Measurements from ENCODE around the gene TMEM119.
"Not testable (repeated sequence)": the region's sequence is repeated elsewhere in the genome, so short reads cannot be mapped to it uniquely, and the experiment has no call there.

The TMEM119 gene

DNA sequence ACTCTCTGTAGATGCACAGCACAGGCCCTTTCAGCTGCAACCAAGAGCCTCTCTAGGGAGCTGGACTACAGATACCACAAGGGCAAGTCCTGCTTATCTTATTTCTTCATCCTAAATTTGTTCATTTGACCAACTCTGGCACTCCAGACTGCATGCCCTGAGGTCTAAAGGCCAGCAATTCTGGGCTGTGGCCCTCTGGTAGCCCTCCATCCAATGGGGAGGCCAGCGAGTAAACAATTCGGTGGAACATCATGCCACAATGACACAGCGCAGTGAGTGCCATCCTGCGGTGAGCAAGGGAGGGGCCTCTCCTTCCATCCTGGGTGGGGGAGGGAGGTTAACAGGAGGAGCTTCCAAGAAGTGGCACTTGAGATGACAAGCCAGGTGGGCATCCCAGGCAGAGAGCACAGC is 36.5 kb upstream of the TMEM119 start:
- no peak for DNase-seq

DNA sequence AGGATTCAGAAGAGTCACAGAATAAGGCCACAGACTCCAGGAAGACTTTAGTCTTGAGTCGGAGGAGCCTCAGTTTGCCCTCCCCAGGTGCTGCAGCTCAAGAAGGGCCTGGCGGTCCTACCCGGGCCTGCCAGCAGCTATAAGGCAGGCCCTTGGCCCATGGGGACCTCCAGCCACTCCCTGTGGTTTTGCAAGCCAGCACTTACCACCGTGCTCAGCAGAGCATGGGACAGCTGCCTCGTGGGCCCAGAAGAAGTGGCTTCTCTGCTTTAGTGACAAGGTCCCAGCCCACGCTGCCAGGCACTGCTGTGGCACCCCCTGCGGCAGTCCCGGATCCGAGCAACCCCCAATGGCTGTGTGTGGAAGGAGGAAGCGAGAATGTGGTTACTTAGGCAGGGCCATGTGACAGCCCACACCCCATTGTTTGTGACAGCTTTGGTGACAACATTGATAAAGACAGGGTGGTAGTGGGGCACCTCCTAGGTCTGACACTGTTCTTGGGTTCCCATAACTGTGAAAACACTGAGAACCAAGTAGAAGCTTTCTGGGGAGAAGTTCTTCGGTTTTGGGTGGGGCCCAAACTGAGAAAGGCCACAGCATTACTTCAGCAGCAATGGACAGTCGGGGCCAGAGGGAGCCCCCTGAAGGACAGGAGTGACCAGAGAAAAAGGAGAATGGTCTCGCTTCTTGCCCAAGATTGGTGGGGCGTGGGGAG is 35.8 kb upstream of the TMEM119 start, which contains the start of gene SELPLG:
SELPLG (minus strand) TSS at position 361 of the 715 bp plus-strand sequence. CDS start 9,587 bp downstream, outside the sequence.
- DNase-seq = no peak

DNA sequence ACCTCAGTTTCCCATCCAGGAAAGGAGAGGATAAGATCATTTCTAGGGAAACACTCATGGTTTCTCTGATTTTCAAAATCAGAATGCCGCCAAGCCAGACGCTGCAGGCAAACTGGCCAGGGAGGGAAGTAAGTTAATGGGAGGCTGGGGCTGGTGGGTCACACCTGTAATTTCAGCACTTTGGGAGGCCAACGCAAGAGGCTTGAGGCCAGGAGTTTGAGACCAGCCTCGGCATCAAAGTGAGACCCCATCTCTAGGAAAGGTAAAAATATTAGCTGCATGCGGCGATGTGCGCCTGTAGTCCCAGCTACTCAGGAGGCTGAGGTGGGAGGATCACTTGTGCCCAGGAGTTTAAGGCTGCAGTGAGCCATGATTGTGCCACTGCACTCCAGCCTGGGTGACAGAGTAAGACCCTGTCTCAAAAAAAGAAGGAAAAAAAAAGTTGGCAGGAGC is 35.2 kb upstream of the TMEM119 start:
- DNase-seq = no peak

DNA sequence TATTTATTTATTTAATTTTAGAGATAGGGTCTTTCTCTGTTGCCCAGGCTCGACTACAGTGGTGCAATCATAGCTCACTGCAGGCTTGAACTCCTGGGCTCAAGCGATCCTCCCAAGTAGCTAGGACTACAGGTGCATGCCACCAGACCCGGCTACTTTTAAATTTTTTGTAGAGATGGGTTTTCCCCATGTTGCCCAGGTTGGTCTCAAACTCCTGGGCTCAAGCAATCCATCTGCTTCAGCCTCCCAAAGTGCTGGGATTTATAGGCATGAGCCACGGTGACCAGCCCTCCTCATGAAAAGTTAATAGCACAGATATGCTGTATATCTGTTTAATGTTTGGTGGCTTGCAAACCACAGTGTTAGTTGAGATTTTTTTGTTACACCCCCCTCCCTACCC is 33.4 kb upstream of the TMEM119 start:
- DNase-seq = not testable (repeated sequence)

DNA sequence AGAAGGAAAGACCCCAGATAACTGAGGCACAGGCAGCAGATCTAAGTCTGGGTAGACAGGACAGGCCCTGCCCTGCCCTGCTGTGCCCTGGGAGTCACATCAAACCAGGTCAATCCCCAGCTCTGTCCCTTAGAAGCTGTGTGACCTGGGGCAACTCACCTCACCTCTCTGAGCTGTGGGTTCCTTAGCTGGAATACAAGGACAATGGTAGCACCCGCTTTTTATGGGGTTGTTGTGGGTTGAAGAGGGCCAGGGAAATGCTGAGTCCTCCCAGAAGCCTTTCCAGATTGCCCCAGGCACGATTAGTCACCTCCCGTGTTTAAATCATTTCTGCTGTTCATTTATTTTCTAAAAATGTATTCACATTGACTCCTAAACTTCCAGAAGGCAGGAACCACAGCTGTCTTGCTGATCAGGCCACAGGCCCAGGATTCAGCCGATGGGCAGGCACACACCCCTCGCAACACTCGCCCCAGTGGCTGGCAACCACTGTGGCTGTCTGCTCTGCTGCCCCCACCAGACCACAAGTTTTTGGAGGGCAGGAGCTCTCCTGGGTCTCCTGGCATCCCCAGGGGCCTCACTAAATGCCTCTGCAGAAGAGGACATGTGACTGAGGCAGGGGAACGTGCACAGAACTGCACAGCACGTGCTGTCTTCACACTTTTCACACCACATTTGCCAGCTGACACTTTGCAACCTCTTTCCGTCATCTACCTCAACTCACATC is 32.8 kb upstream of the TMEM119 start:
- peak; percentile 19 for DNase-seq

DNA sequence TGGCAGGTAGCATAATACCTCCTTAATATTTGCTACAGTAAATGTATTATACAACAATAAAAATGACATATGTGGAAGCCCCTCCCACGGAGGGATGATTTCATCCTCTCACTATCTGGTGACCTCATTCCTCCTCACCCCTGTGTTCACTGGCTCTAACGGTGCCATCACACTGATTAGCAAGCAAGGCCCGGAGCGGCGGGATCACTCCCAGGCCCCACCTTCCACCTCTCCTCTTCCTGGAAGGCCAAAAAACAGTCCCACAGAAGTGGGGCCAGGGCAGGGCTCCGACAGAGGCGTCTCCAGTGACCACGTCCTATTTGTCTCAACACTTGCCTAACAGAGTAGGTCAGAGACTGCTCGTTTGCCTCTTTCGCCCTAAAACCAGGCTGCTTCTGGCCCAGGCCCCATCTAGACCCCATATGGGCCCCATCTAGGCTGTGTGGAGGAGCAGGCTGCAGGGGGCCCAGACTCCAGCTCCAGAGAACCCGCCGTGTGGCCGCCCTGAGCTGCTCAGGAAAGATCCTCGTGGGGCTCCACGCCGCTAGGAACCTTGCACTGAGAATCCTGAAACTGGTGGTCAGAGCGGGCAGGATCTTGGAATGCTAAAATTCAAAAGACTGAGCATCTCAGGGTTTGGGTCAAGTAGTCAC is 32.1 kb upstream of the TMEM119 start:
- DNase-seq = peak; percentile 68

DNA sequence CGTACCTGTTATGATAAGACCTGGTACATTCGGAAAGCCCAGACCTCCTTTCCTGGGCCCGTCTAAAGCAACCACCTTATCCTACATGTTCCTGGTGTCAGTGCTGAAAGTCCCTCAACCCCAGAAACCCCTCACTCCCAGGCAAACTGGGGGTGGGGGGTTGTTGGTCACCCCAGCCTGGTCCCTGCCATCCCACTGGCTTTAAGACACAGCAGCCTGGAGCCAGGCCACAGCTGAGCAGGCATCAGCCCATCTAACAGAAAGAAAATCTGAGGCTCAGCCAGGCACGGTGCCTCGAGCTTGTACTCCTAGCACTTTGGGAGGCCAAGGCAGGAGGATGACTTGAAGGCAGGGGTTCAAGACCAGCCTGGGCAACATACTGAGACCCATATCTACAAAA is 31.3 kb upstream of the TMEM119 start:
- DNase-seq = no peak

DNA sequence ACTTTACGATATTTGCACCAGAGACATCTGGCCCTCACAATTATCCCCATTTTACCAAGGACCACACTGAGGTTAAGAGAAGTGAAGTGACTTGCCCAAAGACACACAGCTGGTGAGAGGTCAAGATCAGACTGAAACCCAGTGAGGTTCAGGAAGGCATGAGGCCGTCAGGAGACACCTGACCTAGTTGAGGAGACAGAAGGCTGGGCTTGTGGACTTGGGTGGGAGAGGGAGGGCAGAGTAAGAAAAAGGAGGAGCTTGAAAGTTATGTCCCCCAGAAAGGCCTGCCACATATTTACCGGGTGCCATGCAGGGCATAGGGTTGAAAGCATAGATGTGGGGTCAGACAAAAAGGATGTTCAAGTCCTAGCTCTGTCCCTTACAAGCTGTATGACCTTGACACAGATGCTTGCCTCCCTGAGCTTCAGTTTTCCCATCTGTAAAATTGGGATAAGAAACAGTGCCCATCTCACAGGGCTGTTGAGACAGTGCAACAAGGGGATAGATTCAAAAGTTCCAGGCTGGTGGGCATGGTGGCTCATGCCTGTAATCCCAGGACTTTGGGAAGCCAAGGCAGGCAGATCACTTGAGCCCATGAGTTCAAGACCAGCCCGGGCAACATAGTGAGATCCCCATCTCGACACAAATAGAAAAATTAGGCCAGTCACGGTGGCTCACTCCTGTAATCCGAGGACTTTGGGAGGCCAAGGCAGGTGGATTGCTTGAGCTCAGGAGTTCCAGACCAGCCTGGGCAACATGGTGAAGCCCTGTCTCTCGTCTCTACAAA is 29.4 kb upstream of the TMEM119 start:
- DNase-seq = no peak

DNA sequence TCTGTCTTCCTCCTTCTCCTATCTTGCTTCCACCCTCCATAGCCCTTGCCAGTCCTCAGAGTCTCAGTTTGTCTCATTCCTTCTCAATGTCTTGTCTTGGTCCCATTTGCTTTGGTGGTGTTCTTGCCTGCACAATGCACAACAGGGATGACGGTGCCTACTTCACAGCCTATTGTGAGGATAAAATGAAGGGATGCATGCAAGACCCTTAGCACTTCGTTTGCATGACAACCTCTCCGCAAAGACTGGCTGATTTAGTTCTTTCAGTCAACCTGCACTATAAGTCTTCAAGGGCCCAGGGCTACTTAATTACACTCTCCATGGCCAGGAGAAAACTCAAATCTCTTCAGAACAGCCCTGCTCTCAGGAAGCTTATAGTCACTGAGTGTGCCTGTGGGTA is 27.3 kb upstream of the TMEM119 start:
- no peak for DNase-seq

DNA sequence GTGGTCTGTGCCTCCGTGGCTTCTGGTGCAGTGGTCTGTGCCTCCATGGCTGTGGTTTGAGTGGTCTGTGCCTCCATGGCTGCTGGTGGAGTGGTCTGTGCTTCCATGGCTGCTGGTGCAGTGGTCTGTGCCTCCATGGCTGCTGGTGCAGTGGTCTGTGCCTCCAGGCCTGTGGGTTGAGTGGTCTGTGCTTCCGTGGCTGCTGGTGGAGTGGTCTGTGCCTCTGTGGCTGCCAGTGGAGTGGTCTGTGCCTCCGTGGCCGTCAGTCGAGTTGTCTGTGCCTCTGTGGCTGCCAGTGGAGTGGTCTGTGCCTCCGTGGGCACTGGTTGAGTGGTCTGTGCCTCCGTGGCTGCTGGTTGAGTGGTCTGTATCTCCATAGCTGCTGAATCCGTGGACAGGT is 25.7 kb upstream of the TMEM119 start:
- no peak for DNase-seq

DNA sequence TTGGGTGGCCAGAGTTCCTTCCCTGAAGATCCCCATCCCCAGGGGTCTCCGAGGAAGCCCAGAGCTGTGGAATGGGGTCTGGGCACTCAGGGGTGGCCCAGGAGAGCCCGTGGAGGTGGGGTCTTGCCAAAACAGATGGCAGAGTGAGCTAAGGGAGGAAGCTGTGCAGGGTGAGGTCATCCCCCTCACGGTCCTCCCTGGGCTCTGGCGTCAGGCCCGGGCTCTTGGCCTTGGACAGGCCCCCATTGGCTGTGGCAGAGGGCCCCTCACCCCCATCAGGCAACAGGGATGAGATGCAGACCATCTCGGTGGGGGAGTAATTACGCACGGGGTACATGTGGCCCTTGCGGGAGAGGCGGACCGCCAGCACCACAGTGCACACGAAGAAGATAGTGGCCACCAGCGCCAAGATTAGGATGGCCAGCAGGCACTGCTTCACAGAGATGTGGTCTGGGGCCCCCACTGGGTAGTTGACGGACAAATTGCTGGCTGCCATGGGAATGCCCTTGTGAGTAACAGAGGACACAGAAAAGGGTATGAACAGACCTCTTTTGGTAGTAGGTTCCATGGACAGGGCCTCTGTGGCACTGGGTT is 25.1 kb upstream of the TMEM119 start:
- DNase-seq = no peak

DNA sequence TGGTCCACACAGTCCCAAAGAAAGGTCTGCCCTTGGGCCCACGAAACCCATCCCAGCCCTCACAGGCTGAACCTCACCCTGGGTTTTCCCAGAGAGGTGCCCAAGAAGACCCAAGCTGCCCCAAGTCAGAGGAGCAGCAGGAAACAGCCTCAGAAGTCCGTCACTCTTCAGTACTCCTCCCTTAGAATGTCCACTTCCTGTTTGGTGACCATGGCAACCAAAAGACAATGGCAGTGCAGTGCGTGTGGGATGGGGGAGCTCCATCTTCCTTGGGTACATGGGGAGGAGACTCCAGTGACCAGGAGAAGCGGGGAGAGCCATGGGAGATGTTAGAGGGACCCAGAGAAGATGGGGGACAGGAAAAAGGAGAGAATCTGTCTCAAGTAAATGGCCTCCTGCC is 24.5 kb upstream of the TMEM119 start:
- peak; percentile 44 for DNase-seq

DNA sequence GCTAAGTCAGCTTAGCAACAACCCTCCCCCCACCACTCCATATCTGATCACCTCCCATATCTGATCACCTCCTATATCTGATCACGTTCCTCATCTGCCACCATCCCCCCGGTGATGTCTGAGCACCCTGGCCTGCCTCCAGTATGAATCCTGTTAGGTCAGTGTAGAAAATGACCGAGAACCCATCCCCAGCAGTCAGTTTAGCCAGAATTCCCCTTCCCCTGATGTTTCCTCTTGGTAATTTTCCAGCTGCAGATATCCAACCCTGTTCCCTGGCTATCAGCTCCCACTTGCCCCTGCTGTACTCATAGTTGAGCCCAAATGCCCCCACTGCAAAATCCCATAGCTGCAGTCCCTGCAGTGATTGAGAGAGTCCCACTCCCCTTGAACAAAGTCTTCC is 23.3 kb upstream of the TMEM119 start:
- DNase-seq = no peak

DNA sequence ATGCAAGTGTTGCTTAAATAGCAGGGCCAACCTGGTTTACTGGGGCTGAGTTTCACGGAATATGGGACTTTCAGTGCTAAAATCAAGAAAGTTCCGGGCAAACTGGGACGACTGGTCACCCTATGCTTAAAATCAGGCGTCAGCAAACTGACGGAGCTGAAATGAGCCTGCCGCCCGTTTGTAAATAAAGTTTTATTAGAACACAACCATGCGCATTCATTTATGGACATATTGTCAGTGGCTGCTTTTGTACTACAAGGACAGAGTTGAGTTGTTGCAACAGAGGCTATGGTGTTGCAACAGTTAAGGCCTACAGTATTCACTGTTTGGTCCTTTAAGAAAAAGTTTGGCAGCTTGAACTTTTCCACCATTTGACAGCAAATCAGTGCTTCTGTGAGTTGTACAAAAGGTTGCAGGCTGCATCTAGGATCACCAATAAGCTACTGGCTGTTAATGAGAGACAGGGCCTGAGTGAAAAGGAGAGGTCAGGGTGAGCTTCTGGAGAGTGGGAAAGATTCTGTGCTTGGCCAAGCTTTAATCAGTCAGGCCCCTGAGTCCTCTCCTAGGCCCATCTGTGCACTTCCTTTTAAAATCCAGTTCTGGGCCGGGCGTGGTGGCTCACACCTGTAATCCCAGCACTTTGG is 22.5 kb upstream of the TMEM119 start:
- DNase-seq = no peak

DNA sequence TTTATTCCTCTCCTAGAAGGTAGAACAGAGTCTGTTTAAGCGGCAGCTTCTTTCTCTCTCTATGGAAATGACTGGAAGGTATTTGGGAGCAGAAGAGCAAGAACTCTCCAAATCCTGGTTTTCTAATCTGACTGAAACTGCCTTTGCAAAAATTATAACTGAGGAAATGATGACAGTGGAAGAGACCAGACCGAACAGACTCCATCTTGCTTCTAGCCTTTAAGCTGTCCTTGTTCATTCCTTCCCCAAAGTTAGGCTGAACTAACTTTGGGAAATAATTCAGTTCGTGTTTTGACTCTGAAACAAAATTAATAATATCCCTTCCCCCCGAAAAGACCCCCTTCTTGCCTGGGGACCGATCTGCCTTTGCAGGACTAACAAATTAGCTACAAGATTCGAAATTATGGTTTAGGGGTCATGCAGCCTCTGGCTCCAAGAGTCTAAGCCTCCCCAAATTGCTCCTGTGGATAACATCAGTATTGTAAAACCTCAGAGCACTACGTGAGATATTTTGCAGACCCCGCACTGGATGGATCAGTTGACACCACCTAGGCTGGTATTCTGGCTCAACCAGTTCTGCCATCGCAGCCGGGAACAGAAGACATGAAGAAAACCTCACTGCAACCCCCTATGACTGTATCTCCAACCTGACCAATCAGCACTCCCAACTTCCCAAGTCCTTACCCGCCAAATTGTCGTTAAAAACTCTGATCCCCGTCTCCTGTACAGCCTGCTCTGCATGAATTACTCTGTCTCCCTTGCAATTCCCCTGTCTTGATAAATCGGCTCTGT is 21.7 kb upstream of the TMEM119 start:
- no peak for DNase-seq

DNA sequence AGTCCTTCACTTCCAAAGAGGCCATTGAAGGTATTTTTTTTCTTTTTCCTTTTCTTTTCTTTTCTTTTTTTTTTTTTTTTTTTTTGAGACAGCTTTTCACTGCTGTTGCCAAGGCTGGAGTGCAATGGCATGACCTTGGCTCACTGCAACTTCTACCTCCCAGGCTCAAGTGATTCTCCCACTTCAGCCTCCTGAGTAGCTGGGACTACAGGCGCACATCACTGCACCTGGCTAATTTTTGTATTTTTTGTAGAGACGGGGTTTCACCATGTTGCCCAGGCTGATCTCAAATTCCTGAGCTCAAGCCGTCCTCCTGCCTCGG is 21.0 kb upstream of the TMEM119 start:
- not testable (repeated sequence) for DNase-seq

DNA sequence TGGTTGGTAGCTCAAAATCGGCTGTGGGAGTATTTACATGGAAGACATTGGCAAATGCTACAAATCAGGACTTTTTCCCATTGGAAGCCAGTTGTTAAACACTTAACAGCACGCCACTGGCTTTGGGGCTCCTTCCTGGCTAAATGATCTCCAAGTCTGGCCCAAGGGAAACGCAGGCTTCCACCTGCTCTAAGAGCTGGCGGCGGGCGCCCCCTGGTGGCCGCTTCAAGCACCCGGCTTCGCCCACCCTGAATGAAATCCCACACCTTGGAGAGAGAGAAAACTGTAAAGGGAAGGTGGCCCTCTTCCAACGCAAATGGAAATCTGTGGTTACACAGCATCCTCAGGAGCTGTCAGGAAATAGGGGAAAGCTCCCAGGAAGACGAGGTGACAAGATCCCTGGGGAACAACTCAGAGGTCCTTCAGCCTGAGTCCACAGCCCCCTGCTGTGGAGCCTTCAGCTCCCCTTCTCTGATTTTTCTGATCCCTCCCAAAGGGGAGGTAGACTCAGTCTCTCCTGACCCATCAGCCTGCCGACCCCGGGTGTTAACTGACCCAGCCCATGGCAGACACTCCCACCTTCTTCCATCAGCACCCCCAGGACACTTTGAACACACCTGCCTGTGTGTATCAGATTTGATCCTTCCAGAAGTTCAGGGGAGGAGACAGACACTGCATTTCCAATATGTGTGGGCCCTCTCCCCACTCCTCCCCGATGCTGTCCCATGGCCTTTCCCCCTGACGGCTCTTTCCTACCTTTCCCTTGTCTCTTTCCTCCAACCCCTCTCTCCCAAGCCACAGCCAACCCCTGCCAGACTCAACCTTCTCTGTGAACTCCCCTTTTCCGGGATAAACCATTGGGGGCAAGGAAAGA is 20.4 kb upstream of the TMEM119 start:
- peak; percentile 92 for DNase-seq

DNA sequence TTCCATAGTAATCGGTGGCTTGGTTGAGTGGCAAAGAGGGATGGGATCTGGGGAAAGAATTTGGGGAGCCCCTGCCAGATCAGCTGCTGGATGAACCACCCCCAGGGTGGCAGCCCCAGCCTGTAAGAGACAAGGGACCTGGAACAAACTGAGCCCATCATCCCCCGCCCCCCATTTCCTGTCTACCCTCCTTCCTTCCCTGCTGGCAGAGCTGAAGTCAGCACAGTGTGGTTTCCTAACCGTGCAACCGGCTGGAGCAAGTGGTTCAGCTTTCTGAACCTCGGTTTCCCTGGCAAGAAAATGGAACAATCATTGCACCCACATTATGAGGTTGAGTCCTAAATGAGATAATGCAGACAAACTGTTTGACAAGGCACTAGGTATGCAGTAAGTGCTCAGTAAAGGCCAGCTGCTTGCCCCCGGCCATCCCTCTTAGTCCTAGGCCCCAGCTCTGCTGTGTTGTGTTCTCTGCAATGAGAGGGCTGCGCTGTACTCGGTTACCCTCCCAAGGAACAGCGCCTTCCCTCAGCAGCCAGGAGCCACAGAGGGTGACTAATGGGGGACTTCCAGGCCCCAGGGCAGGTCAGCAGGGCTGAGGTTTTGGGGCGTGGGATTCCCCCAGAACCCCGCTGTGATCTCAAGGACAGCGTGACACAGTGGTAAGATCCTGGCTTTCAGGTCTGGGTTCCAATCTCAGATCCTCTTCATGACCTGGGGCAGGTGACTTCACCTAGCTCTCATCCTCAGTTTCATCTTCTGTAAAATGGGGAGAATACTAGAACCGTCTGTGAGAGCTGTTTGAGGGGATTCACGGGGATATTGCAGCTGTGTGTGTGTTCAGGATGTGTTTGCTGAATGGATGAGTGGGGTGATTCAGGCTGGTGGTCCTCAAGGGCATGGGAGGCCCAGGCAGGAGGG is 19.3 kb upstream of the TMEM119 start:
- DNase-seq = no peak

DNA sequence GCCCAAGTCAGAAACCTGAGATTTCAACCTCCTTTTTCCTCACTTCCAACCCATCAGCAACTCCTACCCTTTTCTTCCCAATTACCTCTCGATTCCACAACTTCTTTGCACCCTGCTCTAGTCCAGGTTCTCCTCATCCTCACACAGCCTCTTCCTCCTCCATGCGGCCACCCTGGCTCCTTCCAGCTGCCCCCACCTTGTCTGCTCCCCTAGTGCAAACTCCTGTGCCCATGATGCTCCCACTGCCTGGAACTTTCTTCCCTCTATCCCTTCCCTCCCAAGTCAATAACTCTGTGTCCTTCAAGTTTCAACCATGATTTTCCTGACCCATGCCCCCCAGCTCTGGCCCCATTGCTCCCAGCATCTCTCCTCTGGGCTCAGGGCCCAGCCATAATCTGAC is 18.5 kb upstream of the TMEM119 start:
- no peak for DNase-seq

Measured in eye (tissue), 1 donor.